AG04449 (cell line): Measurements from ENCODE around the gene RGS3.

Experiments used
- CTCF ChIA-PET: fragments of 350-600 bp; formaldehyde crosslinking; extraction: SDS; loops from one replicate; lab custom pipeline; 2021; ENCODE audit warnings: antibody characterized with exemption; lab: Yijun Ruan, JAX
- POLR2A ChIA-PET: fragments of 400-600, 350-600 bp; formaldehyde crosslinking; extraction: SDS; loops from one replicate; lab custom pipeline; 2020; ENCODE audit warnings: antibody characterized with exemption, inconsistent platforms; lab: Yijun Ruan, JAX
- DNase-seq: peaks from one replicate; pipeline ENCODE4 v3.0.0-alpha.2; 2010; ENCODE audit warnings: low read depth, low spot score
- H3K4me3 ChIP-seq: 2 replicates; pipeline ENCODE4 v1.5.1; 2011; ENCODE audit warnings: low read depth, mild to moderate bottlenecking, control low read depth, low read length
- TF ChIP-seq, protein P1 (sequence below): IDR thresholded peaks from one replicate; pipeline ENCODE4 v1.5.1; 2011; ENCODE audit warnings: mild to moderate bottlenecking, moderate library complexity, low read length, control low read depth, inconsistent platforms; ENCODE audit not compliant: insufficient read depth; ENCODE audit errors: missing control alignments

The RGS3 gene

GRCh38 chr9:113585085-113585442, 121.5 kb downstream of the RGS3 start:
- H3K4me3 ChIP-seq, result no peak overlapping the region
- no peak for DNase-seq
- POLR2A ChIA-PET, result no interaction called here
- CTCF ChIA-PET, result interaction anchor here (4.2 to 25.7 kb wide), 4 partner anchors 8 to 137 kb away, joined by 53 to 1449 read pairs (median 238); no protein-coding TSS in a partner anchor
- TF ChIP-seq, protein P1, sequence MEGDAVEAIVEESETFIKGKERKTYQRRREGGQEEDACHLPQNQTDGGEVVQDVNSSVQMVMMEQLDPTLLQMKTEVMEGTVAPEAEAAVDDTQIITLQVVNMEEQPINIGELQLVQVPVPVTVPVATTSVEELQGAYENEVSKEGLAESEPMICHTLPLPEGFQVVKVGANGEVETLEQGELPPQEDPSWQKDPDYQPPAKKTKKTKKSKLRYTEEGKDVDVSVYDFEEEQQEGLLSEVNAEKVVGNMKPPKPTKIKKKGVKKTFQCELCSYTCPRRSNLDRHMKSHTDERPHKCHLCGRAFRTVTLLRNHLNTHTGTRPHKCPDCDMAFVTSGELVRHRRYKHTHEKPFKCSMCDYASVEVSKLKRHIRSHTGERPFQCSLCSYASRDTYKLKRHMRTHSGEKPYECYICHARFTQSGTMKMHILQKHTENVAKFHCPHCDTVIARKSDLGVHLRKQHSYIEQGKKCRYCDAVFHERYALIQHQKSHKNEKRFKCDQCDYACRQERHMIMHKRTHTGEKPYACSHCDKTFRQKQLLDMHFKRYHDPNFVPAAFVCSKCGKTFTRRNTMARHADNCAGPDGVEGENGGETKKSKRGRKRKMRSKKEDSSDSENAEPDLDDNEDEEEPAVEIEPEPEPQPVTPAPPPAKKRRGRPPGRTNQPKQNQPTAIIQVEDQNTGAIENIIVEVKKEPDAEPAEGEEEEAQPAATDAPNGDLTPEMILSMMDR, result no peak

DNA sequence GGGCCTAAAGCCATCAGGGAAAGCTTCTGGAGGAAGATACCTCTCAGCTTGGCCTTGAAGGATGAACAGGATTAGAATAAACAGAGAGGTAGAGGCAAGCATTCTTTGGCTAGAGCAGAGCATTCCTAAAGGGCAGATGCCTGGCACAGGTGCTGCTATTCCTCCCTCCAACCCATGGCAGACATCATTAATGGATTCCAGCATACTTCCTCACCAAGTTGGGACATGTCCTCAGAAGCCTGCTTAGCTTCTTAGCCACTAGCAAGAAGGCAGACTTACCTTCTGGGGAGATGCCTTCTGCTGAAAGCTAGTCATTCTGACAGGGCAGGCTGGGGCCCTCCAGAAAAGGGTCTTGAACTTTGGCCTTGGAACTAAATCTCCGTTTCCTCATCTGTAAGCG, 122.0 kb downstream of the RGS3 start:
- POLR2A ChIA-PET, result no interaction called here
- CTCF ChIA-PET, result interaction anchor here (5.9 to 25.7 kb wide), 3 partner anchors 8 to 138 kb away, joined by 53 to 1449 read pairs (median 405); no protein-coding TSS in a partner anchor
- no peak for DNase-seq
- TF ChIP-seq, protein P1, result no peak
- no peak overlapping the region for H3K4me3 ChIP-seq

- no peak overlapping the region for H3K4me3 ChIP-seq
- ChIA-PET POLR2A (interaction anchor here (0.7 kb wide), 1 partner anchor 132 kb away, joined by 3 read pairs; no protein-coding TSS in a partner anchor), CTCF (interaction anchor here (1.5 to 25.7 kb wide), 6 partner anchors 10 to 239 kb away, joined by 3 to 1449 read pairs (median 36); partner anchors contain the start of gene ALAD)
- TF ChIP-seq, protein P1, result peak; percentile 54
- no peak for DNase-seq
Observed at GRCh38 chr9:113587471-113588031, 124.0 kb downstream of the RGS3 start.

DNA sequence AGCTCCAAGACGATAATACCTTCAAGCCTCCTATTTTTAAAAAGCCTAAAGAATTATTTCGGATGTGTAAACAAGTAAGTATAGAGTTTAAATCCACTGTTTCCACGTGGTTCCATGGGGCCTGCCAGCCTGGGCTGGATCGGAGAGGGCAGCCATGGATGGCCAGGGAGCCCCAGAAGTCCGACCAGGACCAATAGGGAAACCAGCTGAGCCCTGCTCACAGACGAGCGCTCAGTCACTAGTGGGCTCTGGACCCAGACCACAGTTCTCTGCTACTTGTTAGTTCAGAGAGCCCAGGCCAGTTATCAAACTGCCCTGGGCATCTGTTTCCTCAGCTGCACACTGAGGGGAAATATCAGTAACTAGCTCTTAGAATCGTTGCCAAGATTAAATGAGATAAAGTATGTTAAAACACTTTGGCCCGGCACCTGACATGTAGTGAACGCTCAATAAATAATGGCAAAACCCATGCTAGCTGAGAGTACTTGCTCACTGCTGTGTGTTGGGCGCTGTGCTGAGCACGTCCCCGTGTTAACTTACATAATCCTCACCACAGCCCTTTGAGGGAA, 124.8 kb downstream of the RGS3 start:
- CTCF ChIA-PET, result interaction anchor here (0.9 to 25.7 kb wide), 14 partner anchors 10 to 314 kb away, joined by 3 to 1449 read pairs (median 6); partner anchors contain the start of genes ALAD and CDC26
- TF ChIP-seq, protein P1, result no peak
- H3K4me3 ChIP-seq, result no peak overlapping the region
- POLR2A ChIA-PET, result interaction anchor here (0.9 kb wide), 1 partner anchor 9 kb away, joined by 3 read pairs; no protein-coding TSS in a partner anchor
- no peak for DNase-seq

DNA sequence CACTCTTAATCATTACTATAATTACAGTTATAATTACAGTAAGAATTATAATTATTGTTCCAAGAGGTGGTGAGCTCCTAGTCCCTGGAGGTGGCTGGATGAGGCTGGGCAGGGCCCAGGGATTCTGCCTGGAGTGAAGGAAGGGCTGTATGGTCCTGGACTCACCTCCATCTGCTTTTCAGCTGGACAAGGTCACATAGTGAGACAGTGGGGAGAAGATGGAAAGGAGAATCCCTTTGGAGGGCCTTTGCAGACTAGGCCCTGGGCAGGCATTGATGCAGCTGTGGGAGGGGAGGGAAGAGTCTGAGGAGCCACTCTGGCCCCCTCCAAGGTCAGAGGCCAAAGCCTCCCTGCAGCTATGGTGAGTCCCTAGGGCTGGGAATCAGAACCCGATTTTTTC, 125.4 kb downstream of the RGS3 start:
- no peak for DNase-seq
- POLR2A ChIA-PET, result interaction anchor here (0.9 kb wide), 1 partner anchor 9 kb away, joined by 3 read pairs; no protein-coding TSS in a partner anchor
- TF ChIP-seq, protein P1, result no peak
- H3K4me3 ChIP-seq, result no peak overlapping the region
- CTCF ChIA-PET, result interaction anchor here (0.9 to 25.7 kb wide), 14 partner anchors 10 to 314 kb away, joined by 3 to 1449 read pairs (median 6); partner anchors contain the start of genes ALAD and CDC26

DNA sequence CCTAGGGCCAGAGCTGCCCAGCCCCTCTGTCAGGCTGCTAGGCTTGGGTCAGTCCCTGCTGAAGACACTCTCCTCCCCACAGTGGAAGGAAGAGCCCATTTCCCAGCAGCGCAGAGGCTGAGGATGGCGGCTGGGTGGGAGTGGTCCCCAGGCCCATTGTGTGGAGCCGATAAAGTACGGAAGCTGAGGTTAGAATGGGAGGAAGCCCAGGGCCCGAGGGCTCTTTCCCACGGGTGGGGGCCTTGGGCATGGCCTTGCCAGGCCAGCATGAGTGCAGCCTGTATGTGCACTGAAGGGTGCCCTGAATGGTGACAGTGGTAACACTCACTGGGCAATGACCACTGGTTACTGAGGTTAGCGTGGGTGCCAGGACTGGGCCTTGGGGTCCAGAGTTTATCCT, 125.9 kb downstream of the RGS3 start:
- CTCF ChIA-PET, result interaction anchor here (0.9 to 25.7 kb wide), 18 partner anchors 7 to 315 kb away, joined by 3 to 1449 read pairs (median 6); partner anchors contain the start of genes ALAD and CDC26
- TF ChIP-seq, protein P1, result no peak
- no peak for DNase-seq
- POLR2A ChIA-PET, result interaction anchor here (0.9 kb wide), 1 partner anchor 10 kb away, joined by 3 read pairs; no protein-coding TSS in a partner anchor
- H3K4me3 ChIP-seq, result no peak overlapping the region
